OCI-LY1 (cell line): Measurements from ENCODE around the gene AGPAT1.

Source experiments
- H2AFZ ChIP-seq: fragments of 200-600 bp; sonication (generic), shearing (Covaris generic); 2 replicates; pipeline ENCODE4 v1.6.0; 2014; ENCODE audit warnings: antibody characterized with exemption, mild to moderate bottlenecking, low read length
- H3F3A ChIP-seq: fragments of 200-600 bp; sonication (generic), shearing (Covaris generic); 2 replicates; pipeline ENCODE4 v1.6.0; 2014; ENCODE audit warnings: mild to moderate bottlenecking, antibody characterized with exemption, low read length, moderate library complexity; ENCODE audit not compliant: insufficient read depth
- H3K27ac ChIP-seq: fragments of 200-600 bp; sonication (generic); 2 replicates; pipeline ENCODE4 v1.5.1; 2014; ENCODE audit warnings: low read length, mixed run types, mild to moderate bottlenecking, low read depth; ENCODE audit not compliant: poor library complexity, severe bottlenecking
- H3K27me3 ChIP-seq: fragments of 200-600 bp; sonication (generic); 2 replicates; pipeline ENCODE4 v1.6.0; 2014; ENCODE audit warnings: antibody characterized with exemption, mild to moderate bottlenecking, low read length, moderate library complexity; ENCODE audit not compliant: insufficient read depth
- H3K36me3 ChIP-seq: fragments of 200-600 bp; sonication (generic); 2 replicates; pipeline ENCODE4 v1.6.1; 2014; ENCODE audit warnings: mild to moderate bottlenecking, antibody characterized with exemption, low read length, moderate library complexity, mixed read lengths; ENCODE audit not compliant: insufficient read depth
- H3K4me1 ChIP-seq: fragments of 200-600 bp; sonication (generic); 2 replicates; pipeline ENCODE4 v1.5.1; 2014; ENCODE audit warnings: mild to moderate bottlenecking, low read length, moderate library complexity; ENCODE audit not compliant: insufficient read depth, severe bottlenecking
- H3K4me2 ChIP-seq: fragments of 200-600 bp; sonication (generic), shearing (Covaris generic); 2 replicates; pipeline ENCODE4 v1.6.1; 2014; ENCODE audit warnings: low read length
- H3K4me3 ChIP-seq: fragments of 200-600 bp; sonication (generic); 2 replicates; pipeline ENCODE4 v1.5.1; 2014; ENCODE audit warnings: low read length, low read depth, mild to moderate bottlenecking, mixed read lengths; ENCODE audit not compliant: poor library complexity, severe bottlenecking
- H3K79me2 ChIP-seq: fragments of 200-600 bp; shearing (Covaris generic); 2 replicates; pipeline ENCODE4 v1.6.1; 2016; ENCODE audit warnings: mixed run types, low read length, mixed read lengths; ENCODE audit not compliant: insufficient read depth
- H3K9ac ChIP-seq: fragments of 200-600 bp; sonication (generic), shearing (Covaris generic); 2 replicates; pipeline ENCODE4 v1.6.1; 2014; ENCODE audit warnings: mild to moderate bottlenecking, low read length, mixed read lengths
- H3K9me2 ChIP-seq: fragments of 200-600 bp; sonication (generic), shearing (Covaris generic); 2 replicates; pipeline ENCODE4 v1.6.1; 2014; ENCODE audit warnings: low read depth, mild to moderate bottlenecking, low read length, mixed read lengths
- H3K9me3 ChIP-seq: fragments of 200-600 bp; shearing (Covaris generic); 2 replicates; pipeline ENCODE4 v1.6.1; 2014; ENCODE audit warnings: low read length, mixed read lengths
- H4K20me1 ChIP-seq: fragments of 200-600 bp; sonication (generic), shearing (Covaris generic); 2 replicates; pipeline ENCODE4 v1.6.0; 2016; ENCODE audit warnings: mild to moderate bottlenecking, low read length; ENCODE audit not compliant: insufficient read depth
- EZH2 ChIP-seq: fragments of 200-600 bp; sonication (generic), shearing (Covaris generic); IDR thresholded peaks from 2 replicates; pipeline ENCODE4 v1.8.0; 2017; ENCODE audit warnings: borderline replicate concordance, mixed run types, mild to moderate bottlenecking, antibody characterized with exemption, low read length, moderate library complexity, mixed read lengths
- TF ChIP-seq, protein P1 (sequence below): fragments of 200-600 bp; sonication (generic), shearing (Covaris generic); IDR thresholded peaks from 2 replicates; pipeline ENCODE4 v1.5.1; 2017; ENCODE audit warnings: mild to moderate bottlenecking, antibody characterized with exemption, low read length, moderate library complexity, mixed read lengths

Gene AGPAT1

GRCh38 chr6:32210191-32210601 lies 34.3 kb upstream of the AGPAT1 start:
- no peaks in the 10 kb centered on the region for H3K9me3 ChIP-seq
- H4K20me1 ChIP-seq: no peaks in the 10 kb centered on the region
- no peaks in the 10 kb centered on the region for H3K4me1 ChIP-seq
- H3K9me2 ChIP-seq: no peaks in the 10 kb centered on the region
- TF ChIP-seq, protein P1, sequence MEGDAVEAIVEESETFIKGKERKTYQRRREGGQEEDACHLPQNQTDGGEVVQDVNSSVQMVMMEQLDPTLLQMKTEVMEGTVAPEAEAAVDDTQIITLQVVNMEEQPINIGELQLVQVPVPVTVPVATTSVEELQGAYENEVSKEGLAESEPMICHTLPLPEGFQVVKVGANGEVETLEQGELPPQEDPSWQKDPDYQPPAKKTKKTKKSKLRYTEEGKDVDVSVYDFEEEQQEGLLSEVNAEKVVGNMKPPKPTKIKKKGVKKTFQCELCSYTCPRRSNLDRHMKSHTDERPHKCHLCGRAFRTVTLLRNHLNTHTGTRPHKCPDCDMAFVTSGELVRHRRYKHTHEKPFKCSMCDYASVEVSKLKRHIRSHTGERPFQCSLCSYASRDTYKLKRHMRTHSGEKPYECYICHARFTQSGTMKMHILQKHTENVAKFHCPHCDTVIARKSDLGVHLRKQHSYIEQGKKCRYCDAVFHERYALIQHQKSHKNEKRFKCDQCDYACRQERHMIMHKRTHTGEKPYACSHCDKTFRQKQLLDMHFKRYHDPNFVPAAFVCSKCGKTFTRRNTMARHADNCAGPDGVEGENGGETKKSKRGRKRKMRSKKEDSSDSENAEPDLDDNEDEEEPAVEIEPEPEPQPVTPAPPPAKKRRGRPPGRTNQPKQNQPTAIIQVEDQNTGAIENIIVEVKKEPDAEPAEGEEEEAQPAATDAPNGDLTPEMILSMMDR: no peak
- TF ChIP-seq EZH2: no peak
- no peaks in the 10 kb centered on the region for H3K79me2 ChIP-seq
- H3F3A ChIP-seq: no peaks in the 10 kb centered on the region
- H3K27ac ChIP-seq: no peak overlapping the region
- 0 out of 2 replicates have a peak, but pooled peaks cover 6% of the 10 kb centered on the region for H3K27me3 ChIP-seq
- no peak overlapping the region for H3K9ac ChIP-seq
- H3K4me3 ChIP-seq: no peak overlapping the region
- no peak overlapping the region for H2AFZ ChIP-seq
- H3K36me3 ChIP-seq: no peaks in the 10 kb centered on the region
- no peak overlapping the region for H3K4me2 ChIP-seq

GRCh38 chr6:32208996-32209395 lies 33.1 kb upstream of the AGPAT1 start:
- no peaks in the 10 kb centered on the region for H4K20me1 ChIP-seq
- H3K9me3 ChIP-seq: no peaks in the 10 kb centered on the region
- H2AFZ ChIP-seq: no peak overlapping the region
- 0 out of 2 replicates have a peak, but pooled peaks cover 6% of the 10 kb centered on the region for H3K27me3 ChIP-seq
- H3K9me2 ChIP-seq: no peaks in the 10 kb centered on the region
- H3K4me3 ChIP-seq: no peak overlapping the region
- TF ChIP-seq EZH2: no peak
- TF ChIP-seq, protein P1: no peak
- no peak overlapping the region for H3K27ac ChIP-seq
- H3K9ac ChIP-seq: no peak overlapping the region
- H3F3A ChIP-seq: no peaks in the 10 kb centered on the region
- no peaks in the 10 kb centered on the region for H3K36me3 ChIP-seq
- no peaks in the 10 kb centered on the region for H3K4me1 ChIP-seq
- no peak overlapping the region for H3K4me2 ChIP-seq
- H3K79me2 ChIP-seq: no peaks in the 10 kb centered on the region

GRCh38 chr6:32204268-32204715 lies 28.4 kb upstream of the AGPAT1 start:
- H3K27me3 ChIP-seq: 0 out of 2 replicates have a peak, but pooled peaks cover 6% of the 10 kb centered on the region
- no peaks in the 10 kb centered on the region for H3K9me2 ChIP-seq
- H2AFZ ChIP-seq: no peak overlapping the region
- no peaks in the 10 kb centered on the region for H3K36me3 ChIP-seq
- H3K27ac ChIP-seq: no peak overlapping the region
- H3K4me3 ChIP-seq: no peak overlapping the region
- H3K79me2 ChIP-seq: no peaks in the 10 kb centered on the region
- TF ChIP-seq, protein P1: no peak
- TF ChIP-seq EZH2: no peak
- no peak overlapping the region for H3K4me2 ChIP-seq
- no peaks in the 10 kb centered on the region for H3K9me3 ChIP-seq
- H4K20me1 ChIP-seq: no peaks in the 10 kb centered on the region
- no peak overlapping the region for H3K9ac ChIP-seq
- no peaks in the 10 kb centered on the region for H3K4me1 ChIP-seq
- H3F3A ChIP-seq: no peaks in the 10 kb centered on the region
